Liver (tissue), 9 donors: ENCODE results near the gene ST7. TPM values are rescaled to one million over a fixed set of nuclear protein-coding genes. Genes with fewer than 3 reads are reported as not detected.

ENCODE experiments used
- DNase-seq: peaks from one replicate; pipeline ENCODE4 v3.0.0-alpha.2; 2017; ENCODE audit warnings: low spot score
- H3K27ac ChIP-seq, 2 donors: one replicate each; pipeline ENCODE4 v1.7.0; 2013; ENCODE audit warnings: inconsistent platforms in 2 of 2, low read length in 2 of 2, control low read depth in 1 of 2, low read depth in 1 of 2, mild to moderate bottlenecking in 1 of 2
- H3K27me3 ChIP-seq, 4 donors: one replicate each; pipeline versions ENCODE4 v1.6.1 to v1.7.0; 2013; ENCODE audit warnings: low read length in 3 of 4, inconsistent platforms in 1 of 4, mild to moderate bottlenecking in 1 of 4, moderate library complexity in 1 of 4; ENCODE audit not compliant: control insufficient read depth in 4 of 4, insufficient read depth in 4 of 4
- H3K36me3 ChIP-seq, 4 donors: one replicate each; pipeline versions ENCODE4 v1.6.1 to v1.7.0; 2013; ENCODE audit warnings: low read length in 3 of 4, mild to moderate bottlenecking in 3 of 4, low read depth in 1 of 4, moderate library complexity in 1 of 4; ENCODE audit not compliant: control insufficient read depth in 4 of 4, insufficient read depth in 3 of 4
- H3K4me1 ChIP-seq, 4 donors: one replicate each; pipeline versions ENCODE4 v1.6.1 to v1.7.0; 2013; ENCODE audit warnings: low read length in 3 of 4, mild to moderate bottlenecking in 3 of 4, moderate library complexity in 1 of 4; ENCODE audit not compliant: control insufficient read depth in 4 of 4, insufficient read depth in 4 of 4
- H3K4me3 ChIP-seq, 3 donors: one replicate each; pipeline versions ENCODE4 v1.6.1 to v1.7.0; 2013; ENCODE audit warnings: low read length in 3 of 3, control low read depth in 1 of 3, low read depth in 1 of 3, mild to moderate bottlenecking in 1 of 3
- H3K9ac ChIP-seq, 2 donors: one replicate each; pipeline ENCODE4 v1.7.0; 2013; ENCODE audit warnings: low read length in 2 of 2, mild to moderate bottlenecking in 2 of 2, moderate library complexity in 2 of 2, control low read depth in 1 of 2, low read depth in 1 of 2
- H3K9me3 ChIP-seq, 4 donors: one replicate each; pipeline versions ENCODE4 v1.6.1 to v1.7.0; 2013; ENCODE audit warnings: low read length in 3 of 4; ENCODE audit not compliant: control insufficient read depth in 4 of 4
- ATF3 ChIP-seq: IDR thresholded peaks from 2 replicates; pipeline ENCODE4 v1.6.1; 2016; ENCODE audit warnings: antibody characterized with exemption
- CTCF ChIP-seq: fragments of 150-350 bp; IDR thresholded peaks from 2 replicates; pipeline ENCODE4 v1.5.1; 2017; ENCODE audit warnings: improper control_type of control experiment, low read depth, low read length; ENCODE audit not compliant: missing input control
- FOXA1 ChIP-seq: IDR thresholded peaks from 2 replicates; pipeline ENCODE4 v1.6.1; 2016; ENCODE audit warnings: antibody characterized with exemption
- FOXA2 ChIP-seq: IDR thresholded peaks from 2 replicates; pipeline ENCODE4 v1.6.1; 2016; ENCODE audit warnings: antibody characterized with exemption
- GABPA ChIP-seq, 2 donors: IDR thresholded peaks in 1 of 2; conservative IDR thresholded peaks in 1 of 2; 2 replicates each; pipeline ENCODE4 v1.6.1; 2016; ENCODE audit warnings: antibody characterized with exemption in 2 of 2, mild to moderate bottlenecking in 1 of 2, moderate library complexity in 1 of 2
- HNF4A ChIP-seq, 2 donors: conservative IDR thresholded peaks; 2 replicates each; pipeline ENCODE4 v1.6.1; 2016; ENCODE audit warnings: antibody characterized with exemption in 2 of 2, mild to moderate bottlenecking in 2 of 2
- HNF4G ChIP-seq: IDR thresholded peaks from 2 replicates; pipeline ENCODE4 v1.6.1; 2016; ENCODE audit warnings: antibody characterized with exemption
- MAX ChIP-seq: IDR thresholded peaks from 2 replicates; pipeline ENCODE4 v1.6.1; 2016; ENCODE audit warnings: antibody characterized with exemption
- NR2F2 ChIP-seq: IDR thresholded peaks from 2 replicates; pipeline ENCODE4 v1.6.1; 2016; ENCODE audit warnings: antibody characterized with exemption
- RAD21 ChIP-seq, 2 donors: IDR thresholded peaks; 2 replicates each; pipeline ENCODE4 v1.6.1; 2016; ENCODE audit warnings: antibody characterized with exemption in 2 of 2, mild to moderate bottlenecking in 2 of 2
- REST ChIP-seq: IDR thresholded peaks from 2 replicates; pipeline ENCODE4 v1.6.1; 2016; ENCODE audit warnings: antibody characterized with exemption, mild to moderate bottlenecking
- SP1 ChIP-seq: IDR thresholded peaks from 2 replicates; pipeline ENCODE4 v1.6.1; 2018; ENCODE audit warnings: antibody characterized with exemption, mild to moderate bottlenecking
- TAF1 ChIP-seq: conservative IDR thresholded peaks from 2 replicates; pipeline ENCODE4 v1.6.1; 2016; ENCODE audit warnings: antibody characterized with exemption, mild to moderate bottlenecking
- YY1 ChIP-seq: IDR thresholded peaks from 2 replicates; pipeline ENCODE4 v1.6.1; 2016; ENCODE audit warnings: antibody characterized with exemption, mild to moderate bottlenecking
- ZBTB33 ChIP-seq: IDR thresholded peaks from 2 replicates; pipeline ENCODE4 v1.6.1; 2016; ENCODE audit warnings: antibody characterized with exemption
- WGBS: extraction: QIAGEN DNeasy Blood & Tissue Kit; methylation state at CpG from one replicate; pipeline ENCODE4 v1.1.7; 2013; 5-methylcytosine and 5-hydroxymethylcytosine counted together
- polyA plus RNA-seq, 2 donors: library from polyadenylated mRNA; stranded (reverse) in 1 of 2; unstranded in 1 of 2; fragments of 200-250 nt in 1 of 2; fragments of >200 nt in 1 of 2; fragmentation: Nextera tagmentation in 1 of 2; extraction: Ambion mirVana in 1 of 2; gene quantifications; one replicate each; pipeline versions ENCODE4 v1.2.1 to v1.2.3, GENCODE V29; 2013 to 2015
- total RNA-seq, 2 donors: library from RNA; depleted of rRNA; stranded (reverse); fragments of >200 nt; gene quantifications; one replicate each; pipeline ENCODE4 v1.2.3, GENCODE V29; 2014
- donor health status: healthy.
- donor health status: healthy.
- donor health status: healthy.
- donor health status: healthy.
- donor health status: healthy.

ST7 gene
- total and polyA plus RNA-seq, 4 donors, result 13.5 to 30.7 (median 22.6) TPM

- H3K36me3 ChIP-seq, result no peaks in the 10 kb centered on the region
- H3K4me3 ChIP-seq, result no peak overlapping the region
- no peaks in the 10 kb centered on the region for H3K27me3 ChIP-seq
- H3K9me3 ChIP-seq, result no peaks in the 10 kb centered on the region
- TF ChIP-seq RAD21 (IDR thresholded peaks at IDR 0.05), result peak; percentile 66 to 68
- peak; percentile 18 for TF ChIP-seq CTCF
- no peak for TF ChIP-seq MAX
- TF ChIP-seq TAF1, result no peak
- no peak for TF ChIP-seq FOXA1
- H3K4me1 ChIP-seq, result peaks cover 0 to 5% (median 2%) of the 10 kb centered on the region in 4 donors
- 67% methylated on average over 4 of the region's 4 CpGs for WGBS
- H3K9ac ChIP-seq, result no peak overlapping the region
- no peak for DNase-seq
- H3K27ac ChIP-seq, result no peak overlapping the region
These were observed 35.2 kb downstream of the ST7 start for GRCh38 chr7:116988363-116988989.

- WGBS, result 87% methylated on average over 5 of the region's 5 CpGs
- H3K27ac ChIP-seq, result no peak overlapping the region
- no peaks in the 10 kb centered on the region for H3K36me3 ChIP-seq
- no peak overlapping the region for H3K4me3 ChIP-seq
- no peak for TF ChIP-seq NR2F2
- TF ChIP-seq CTCF, result no peak
- H3K27me3 ChIP-seq, result no peaks in the 10 kb centered on the region
- no peaks in the 10 kb centered on the region for H3K9me3 ChIP-seq
- no peak for DNase-seq
- no peak overlapping the region for H3K9ac ChIP-seq
- peaks cover 0 to 5% (median 2%) of the 10 kb centered on the region in 4 donors for H3K4me1 ChIP-seq
These were observed 36.8 kb downstream of the ST7 start for GRCh38 chr7:116990056-116990455.

- H3K9ac ChIP-seq, result no peak overlapping the region
- H3K9me3 ChIP-seq, result no peaks in the 10 kb centered on the region
- no peak overlapping the region for H3K27ac ChIP-seq
- H3K36me3 ChIP-seq, result no peaks in the 10 kb centered on the region
- no peak for DNase-seq
- H3K27me3 ChIP-seq, result no peaks in the 10 kb centered on the region
- WGBS, result 96% methylated on average over 3 of the region's 3 CpGs
- TF ChIP-seq REST, result no peak
- TF ChIP-seq GABPA (IDR thresholded peaks at IDR 0.05 in 1 of 2, conservative IDR thresholded peaks at IDR 0.05 in 1 of 2), result no peak
- TF ChIP-seq NR2F2, result no peak
- no peak for TF ChIP-seq FOXA1
- TF ChIP-seq HNF4G, result no peak
- no peak for TF ChIP-seq ATF3
- no peak for TF ChIP-seq FOXA2
- TF ChIP-seq HNF4A (conservative IDR thresholded peaks at IDR 0.05), result no peak
- no peak for TF ChIP-seq SP1
- TF ChIP-seq ZBTB33, result no peak
- TF ChIP-seq RAD21 (IDR thresholded peaks at IDR 0.05), result no peak
- TF ChIP-seq YY1, result no peak
- H3K4me3 ChIP-seq, result no peak overlapping the region
- peaks cover 0 to 3% (median 0%) of the 10 kb centered on the region in 4 donors for H3K4me1 ChIP-seq
These were observed 37.9 kb downstream of the ST7 start for GRCh38 chr7:116991233-116991632.
